IMR-90 (cell line): Measurements from ENCODE around the gene RTBDN. TPM values are rescaled to one million over a fixed set of nuclear protein-coding genes. Genes with fewer than 3 reads are reported as not detected.

ENCODE experiments used
- ATAC-seq: fragments of 200-7000 bp; cut with Tn5 transposase; 2 replicates; pipeline ENCODE4 v1.9.1; 2020; ENCODE audit warnings: low read depth, mild to moderate bottlenecking, moderate library complexity
- BruUV-seq: library from RNA; stranded (reverse); fragments of 400-500 nt; replicated peaks from 2 replicates; lab custom pipeline; 2021; lab: Mats Ljungman, UMichigan
- CTCF ChIA-PET: fragments of 300-600 bp; formaldehyde crosslinking; extraction: SDS; loops from one replicate; lab custom pipeline; 2021; ENCODE audit warnings: antibody characterized with exemption; lab: Yijun Ruan, JAX
- POLR2A ChIA-PET: fragments of 300-600 bp; sonication (Branson Sonifier 250); formaldehyde crosslinking; loops from one replicate; lab custom pipeline; 2022; ENCODE audit warnings: antibody characterized with exemption; ENCODE audit not compliant: unreplicated experiment; lab: Charles Lee
- DNase-seq: peaks from one replicate; pipeline ENCODE4 v3.0.0; 2013
- H2AFZ ChIP-seq: replicated peaks from 2 replicates; pipeline ENCODE3; 2013; ENCODE audit warnings: low read length, mild to moderate bottlenecking; ENCODE audit not compliant: poor library complexity
- H2AK5ac ChIP-seq: 2 replicates; pipeline ENCODE4 v1.6.1; 2013; ENCODE audit warnings: low read depth, low read length, inconsistent platforms
- H2AK9ac ChIP-seq: replicated peaks from 2 replicates; pipeline ENCODE3; 2013; ENCODE audit warnings: mild to moderate bottlenecking, low read depth, low read length, moderate library complexity; ENCODE audit not compliant: poor library complexity
- H2BK120ac ChIP-seq: 2 replicates; pipeline ENCODE4 v1.6.1; 2013; ENCODE audit warnings: low read depth, low read length, inconsistent platforms
- H2BK15ac ChIP-seq: 3 replicates; pipeline ENCODE4 v1.6.1; 2013; ENCODE audit warnings: low read depth, low read length, inconsistent platforms
- H2BK20ac ChIP-seq: 2 replicates; pipeline ENCODE4 v1.6.1; 2013; ENCODE audit warnings: low read depth, mild to moderate bottlenecking, inconsistent platforms, low read length, moderate library complexity
- H2BK5ac ChIP-seq: 2 replicates; pipeline ENCODE4 v1.6.1; 2013; ENCODE audit warnings: mild to moderate bottlenecking, low read depth, low read length, inconsistent platforms; ENCODE audit not compliant: poor library complexity, severe bottlenecking
- H3K14ac ChIP-seq: replicated peaks from 2 replicates; pipeline ENCODE4 v1.6.1; 2013; ENCODE audit warnings: low read depth, low read length, inconsistent platforms
- H3K18ac ChIP-seq: 2 replicates; pipeline ENCODE4 v1.6.1; 2013; ENCODE audit warnings: low read depth, low read length, control low read depth
- H3K23ac ChIP-seq: 2 replicates; pipeline ENCODE4 v1.6.1; 2013; ENCODE audit warnings: low read depth, low read length, inconsistent platforms
- H3K27ac ChIP-seq: 2 replicates; pipeline ENCODE4 v1.5.1; 2013; ENCODE audit warnings: mild to moderate bottlenecking, control low read depth, low read length; ENCODE audit not compliant: insufficient read depth
- H3K27me3 ChIP-seq: 2 replicates; pipeline ENCODE4 v1.6.1; 2013; ENCODE audit warnings: low read length; ENCODE audit not compliant: control insufficient read depth, insufficient read depth
- H3K36me3 ChIP-seq: 2 replicates; pipeline ENCODE4 v1.6.1; 2013; ENCODE audit warnings: low read length, mixed read lengths; ENCODE audit not compliant: control insufficient read depth, insufficient read depth
- H3K4ac ChIP-seq: 2 replicates; pipeline ENCODE4 v1.6.1; 2013; ENCODE audit warnings: low read depth, low read length, inconsistent platforms
- H3K4me1 ChIP-seq: 2 replicates; pipeline ENCODE4 v1.6.1; 2013; ENCODE audit warnings: low read length, mixed read lengths; ENCODE audit not compliant: control insufficient read depth, insufficient read depth
- H3K4me2 ChIP-seq: 2 replicates; pipeline ENCODE4 v1.6.1; 2013; ENCODE audit warnings: low read depth, mild to moderate bottlenecking, control low read depth, low read length, moderate library complexity
- H3K4me3 ChIP-seq: 2 replicates; pipeline ENCODE4 v1.5.1; 2013; ENCODE audit warnings: low read depth, mild to moderate bottlenecking, control low read depth, low read length, moderate library complexity; ENCODE audit not compliant: insufficient read depth
- H3K56ac ChIP-seq: 2 replicates; pipeline ENCODE4 v1.6.1; 2013; ENCODE audit warnings: low read length, inconsistent platforms; ENCODE audit not compliant: insufficient read depth; ENCODE audit errors: extremely low read depth
- H3K79me1 ChIP-seq, 2 experiments: 2 replicates each; pipeline ENCODE4 v1.6.1; 2013; ENCODE audit warnings: low read length in 2 of 2, inconsistent platforms in 1 of 2, low read depth in 1 of 2
- H3K9ac ChIP-seq: 2 replicates; pipeline ENCODE4 v1.6.1; 2013; ENCODE audit warnings: low read depth, low read length, control low read depth
- H3K9me1 ChIP-seq: 2 replicates; pipeline ENCODE4 v1.6.1; 2013; ENCODE audit warnings: low read length, inconsistent platforms; ENCODE audit not compliant: insufficient read depth
- H3K9me3 ChIP-seq: 2 replicates; pipeline ENCODE4 v1.6.1; 2013; ENCODE audit warnings: low read length; ENCODE audit not compliant: control insufficient read depth, insufficient read depth
- H4K20me1 ChIP-seq: 2 replicates; pipeline ENCODE4 v1.6.1; 2013; ENCODE audit warnings: low read length, inconsistent platforms; ENCODE audit not compliant: insufficient read depth
- H4K5ac ChIP-seq: 2 replicates; pipeline ENCODE4 v1.6.1; 2013; ENCODE audit warnings: mild to moderate bottlenecking, low read depth, low read length, control low read depth
- H4K8ac ChIP-seq, 2 experiments: 2 replicates each; pipeline ENCODE4 v1.6.1; 2013; ENCODE audit warnings: low read depth in 2 of 2, low read length in 2 of 2, control low read depth in 1 of 2, inconsistent platforms in 1 of 2
- H4K91ac ChIP-seq: 2 replicates; pipeline ENCODE4 v1.6.1; 2013; ENCODE audit warnings: low read depth, low read length, inconsistent platforms; ENCODE audit not compliant: insufficient read depth
- BHLHE40 ChIP-seq: fragments of 150-350 bp; IDR thresholded peaks from 2 replicates; pipeline ENCODE4 v1.6.1; 2016; ENCODE audit warnings: mild to moderate bottlenecking, low read depth, low read length
- CEBPB ChIP-seq: IDR thresholded peaks from 2 replicates; pipeline ENCODE4 v1.6.1; 2012; ENCODE audit warnings: low read depth, low read length, improper control_type of control experiment
- CHD1 ChIP-seq: IDR thresholded peaks from 2 replicates; pipeline ENCODE4 v1.6.1; 2012; ENCODE audit warnings: low read depth, low read length, improper control_type of control experiment
- CTCF ChIP-seq: conservative IDR thresholded peaks from 2 replicates; pipeline ENCODE4 v1.5.1; 2012; ENCODE audit warnings: mild to moderate bottlenecking, low read depth, low read length, improper control_type of control experiment
- ELK1 ChIP-seq: fragments of 150-350 bp; IDR thresholded peaks from 2 replicates; pipeline ENCODE4 v1.6.1; 2016; ENCODE audit warnings: low read depth, mild to moderate bottlenecking, low read length, moderate library complexity, borderline replicate concordance
- FOS ChIP-seq: fragments of 150-350 bp; IDR thresholded peaks from 2 replicates; pipeline ENCODE4 v1.6.1; 2016; ENCODE audit warnings: low read depth, low read length
- MAFK ChIP-seq: IDR thresholded peaks from 2 replicates; pipeline ENCODE4 v1.6.1; 2012; ENCODE audit warnings: low read depth, low read length, improper control_type of control experiment
- MAZ ChIP-seq: IDR thresholded peaks from 2 replicates; pipeline ENCODE4 v1.6.1; 2012; ENCODE audit warnings: low read depth, mild to moderate bottlenecking, low read length, improper control_type of control experiment, moderate library complexity, borderline replicate concordance
- MXI1 ChIP-seq: IDR thresholded peaks from 2 replicates; pipeline ENCODE4 v1.6.1; 2012; ENCODE audit warnings: low read depth, mild to moderate bottlenecking, low read length, moderate library complexity, borderline replicate concordance
- NFE2L2 ChIP-seq: fragments of 150-350 bp; IDR thresholded peaks from 2 replicates; pipeline ENCODE4 v1.6.1; 2016; ENCODE audit warnings: low read depth, mild to moderate bottlenecking, low read length
- POLR2A ChIP-seq: IDR thresholded peaks from 2 replicates; pipeline ENCODE4 v1.6.1; 2012; ENCODE audit warnings: mild to moderate bottlenecking, low read depth, low read length
- RAD21 ChIP-seq: IDR thresholded peaks from 2 replicates; pipeline ENCODE4 v1.6.1; 2012; ENCODE audit warnings: low read length, improper control_type of control experiment
- RCOR1 ChIP-seq: IDR thresholded peaks from 2 replicates; pipeline ENCODE4 v1.6.1; 2012; ENCODE audit warnings: mild to moderate bottlenecking, low read length, improper control_type of control experiment; ENCODE audit not compliant: insufficient replicate concordance
- RFX5 ChIP-seq: IDR thresholded peaks from 2 replicates; pipeline ENCODE4 v1.8.0; 2012; ENCODE audit warnings: low read depth, mild to moderate bottlenecking, low read length, moderate library complexity
- SMC3 ChIP-seq: fragments of 150-350 bp; IDR thresholded peaks from 2 replicates; pipeline ENCODE4 v1.6.1; 2016; ENCODE audit warnings: low read depth, mild to moderate bottlenecking, antibody characterized with exemption, low read length, moderate library complexity
- WGBS, 2 experiments: methylation state at CpG; one replicate each; pipeline versions ENCODE4 v1.1.5 to v1.1.7; 2013; ENCODE audit warnings: missing lambda C conversion rate in 2 of 2; ENCODE audit not compliant: insufficient read length in 1 of 2; ENCODE audit errors: extremely low coverage in 2 of 2; 5-methylcytosine and 5-hydroxymethylcytosine counted together
- dilution Hi-C: fragments of 300-500 bp; cut with HindIII; formaldehyde crosslinking; loops from one replicate; pipeline ENCODE4 v1.14.3; 2018; ENCODE audit warnings: low sequenced_read_pairs; ENCODE audit not compliant: unreplicated experiment
- in situ Hi-C: fragments of 300-500 bp; cut with MboI; formaldehyde crosslinking; loops from 3 replicates; pipeline ENCODE4 v1.14.3; 2019; ENCODE audit warnings: low sequenced_read_pairs, inconsistent platforms, mixed read lengths
- intact Hi-C: fragments of 100-400 bp; cut with micrococcal nuclease; formaldehyde crosslinking; loops from 2 replicates; pipeline ENCODE4 v1.10.0; 2022
- polyA plus RNA-seq, 3 experiments: library from polyadenylated mRNA; depleted of rRNA; stranded (reverse); fragments of >200 nt; gene quantifications; 2 replicates each; pipeline ENCODE4 v1.2.3, GENCODE V29; 2012; ENCODE audit warnings: low replicate concordance in 1 of 3
- total RNA-seq: library from RNA; depleted of rRNA; stranded (reverse); fragments of >200 nt; gene quantifications from 2 replicates; pipeline ENCODE4 v1.2.3, GENCODE V29; 2012

Gene RTBDN
- total and polyA plus RNA-seq, 2 of the 4 experiments (the other 2 are of a cell fraction), result 0.07 TPM; not detected in 1

GRCh38 chr19:12784871-12785430, 49.4 kb downstream of the RTBDN start:
- Histone ChIP-seq H3K36me3 (no peaks in the 10 kb centered on the region), H2AK5ac (peak overlapping the region; percentile 97), H4K5ac (peak overlapping the region; percentile 77; the same call in 1 of the 2 replicates), H3K4me3 (no peak overlapping the region), H3K9me3 (no peaks in the 10 kb centered on the region), H3K9me1 (peaks cover 25% of the 10 kb centered on the region), H4K8ac (peak overlapping the region; percentile 3 to 79; a peak in 3 of 4 replicates), H2AFZ (peak overlapping the region; percentile 86), H3K4me2 (no peak overlapping the region), H3K27me3 (no peaks in the 10 kb centered on the region), H3K18ac (peak overlapping the region; percentile 1; the same call in 1 of the 2 replicates), H2BK5ac (peak overlapping the region; percentile 95), H3K9ac (no peak overlapping the region), H3K4me1 (peaks cover 46% of the 10 kb centered on the region), H4K91ac (peak overlapping the region; percentile 40), H3K56ac (no peak overlapping the region), H2BK15ac (peak overlapping the region; percentile 22; the same call in 2 of the 3 replicates), H3K23ac (peak overlapping the region; percentile 48), H3K79me1 (peaks cover 0 to 32% of the 10 kb centered on the region in 2 experiments; a peak in 2 of 4 replicates), H2BK20ac (peak overlapping the region; percentile 62), H3K4ac (peak overlapping the region; percentile 80), H3K14ac (peak overlapping the region; percentile 45; the same call in 1 of the 2 replicates), H3K27ac (peak overlapping the region; percentile 13; the same call in 1 of the 2 replicates), H4K20me1 (peaks cover 3% of the 10 kb centered on the region; the same call in 1 of the 2 replicates), H2BK120ac (peak overlapping the region; percentile 88), H2AK9ac (peak overlapping the region; percentile 81)
- in situ Hi-C loops (loop anchor here (25.0 kb wide), 1 partner anchor 1052 kb away; no protein-coding TSS in a partner anchor), dilution Hi-C loops (no loop called here), intact Hi-C loops (no loop called here)
- WGBS, 2 experiments, result 39% methylated on average over 5 of the region's 5 CpGs; no CpG with 5 or more reads in 1 of the 2 experiments
- POLR2A ChIA-PET, result no interaction called here
- no TSS peak for BruUV-seq
- CTCF ChIA-PET, result no interaction called here
- ATAC-seq, result no peak
- DNase-seq, result peak; percentile 26
- TF ChIP-seq NFE2L2 (no peak), RCOR1 (no peak), POLR2A (no peak), ELK1 (no peak), BHLHE40 (no peak), FOS (no peak), MAZ (no peak), MAFK (no peak), CEBPB (no peak), RAD21 (no peak), CHD1 (no peak), SMC3 (no peak), CTCF (no peak), MXI1 (no peak), RFX5 (no peak)
